Kidney (tissue), 14 donors: ENCODE results near the gene KAT7. TPM values are rescaled to one million over a fixed set of nuclear protein-coding genes. Genes with fewer than 3 reads are reported as not detected.

Experiments used
- DNase-seq, 5 donors: peaks; one replicate each; pipeline ENCODE4 v3.0.0-alpha.2; 2013 to 2020
- FAIRE-seq: peaks from 2 replicates; lab custom pipeline; 2012; peaks lifted over from hg19 to GRCh38; lab: Jason Lieb, UNC
- H3K27ac ChIP-seq, 2 donors: one replicate each; pipeline ENCODE4 v1.7.0; 2013; ENCODE audit warnings: low read depth in 2 of 2, low read length in 2 of 2, inconsistent platforms in 1 of 2
- H3K27me3 ChIP-seq: one replicate; pipeline ENCODE4 v1.7.1; 2013; ENCODE audit warnings: low read length, inconsistent platforms; ENCODE audit not compliant: control insufficient read depth, insufficient read depth
- H3K36me3 ChIP-seq, 3 donors: one replicate each; pipeline versions ENCODE4 v1.7.0 to v1.7.1; 2013; ENCODE audit warnings: low read length in 3 of 3, control low read depth in 1 of 3, inconsistent platforms in 1 of 3; ENCODE audit not compliant: insufficient read depth in 3 of 3, control insufficient read depth in 2 of 3
- H3K4me1 ChIP-seq, 3 donors: one replicate each; pipeline versions ENCODE4 v1.7.0 to v1.7.1; 2013; ENCODE audit warnings: low read length in 3 of 3, inconsistent platforms in 1 of 3, low read depth in 1 of 3; ENCODE audit not compliant: control insufficient read depth in 2 of 3, insufficient read depth in 2 of 3
- H3K4me3 ChIP-seq, 3 donors: one replicate each; pipeline versions ENCODE4 v1.7.0 to v1.8.1; 2013; ENCODE audit warnings: low read length in 3 of 3, control low read depth in 1 of 3, inconsistent platforms in 1 of 3
- H3K9ac ChIP-seq, 3 donors: one replicate each; pipeline versions ENCODE4 v1.7.0 to v1.7.1; 2013; ENCODE audit warnings: low read length in 3 of 3, control low read depth in 1 of 3, inconsistent platforms in 1 of 3
- H3K9me3 ChIP-seq, 3 donors: one replicate each; pipeline versions ENCODE4 v1.7.0 to v1.7.1; 2013; ENCODE audit warnings: low read length in 3 of 3, control low read depth in 1 of 3, inconsistent platforms in 1 of 3; ENCODE audit not compliant: control insufficient read depth in 2 of 3, insufficient read depth in 1 of 3
- intact Hi-C: fragments of 100-400 bp; cut with DNase I; formaldehyde crosslinking; loops from one replicate; pipeline ENCODE4 v1.11.1; 2022
- polyA plus RNA-seq: library from polyadenylated mRNA; stranded (reverse); fragments of 350-450 nt; fragmentation: Illumina TruSeq; extraction: RNeasy Lipid Tissue Mini Kit (QIAGEN cat#74804); gene quantifications from one replicate; pipeline ENCODE4 v1.2.3, GENCODE V29; 2014; ENCODE audit warnings: low read depth, low replicate concordance; ENCODE audit not compliant: insufficient read depth
- total RNA-seq: library from RNA; stranded (reverse); fragmentation: NEBNext Ultra II Directional; extraction: Animal tissue kit (Norgen Biotek cat#: 25700); gene quantifications from one replicate; pipeline ENCODE4 v1.2.1, GENCODE V29; 2021
- TF ChIP-seq, protein P1 (sequence below): IDR thresholded peaks from 3 replicates; pipeline ENCODE4 v1.5.1; 2012; ENCODE audit warnings: mild to moderate bottlenecking, moderate library complexity, borderline replicate concordance; ENCODE audit not compliant: insufficient read depth; ENCODE audit errors: extremely low read depth
- donor health status: control.
- donor health status: control.
- donor health status: control.
- donor health status: control.
- donor health status: control.
- donor health status: DM: yes; HTN: yes; CAD: no.
- donor health status: Normal renal cell carcinoma (clear cell type).

Gene KAT7
- total and polyA plus RNA-seq, 2 donors from 2014 or later = 18.4 to 76.9 TPM

DNA sequence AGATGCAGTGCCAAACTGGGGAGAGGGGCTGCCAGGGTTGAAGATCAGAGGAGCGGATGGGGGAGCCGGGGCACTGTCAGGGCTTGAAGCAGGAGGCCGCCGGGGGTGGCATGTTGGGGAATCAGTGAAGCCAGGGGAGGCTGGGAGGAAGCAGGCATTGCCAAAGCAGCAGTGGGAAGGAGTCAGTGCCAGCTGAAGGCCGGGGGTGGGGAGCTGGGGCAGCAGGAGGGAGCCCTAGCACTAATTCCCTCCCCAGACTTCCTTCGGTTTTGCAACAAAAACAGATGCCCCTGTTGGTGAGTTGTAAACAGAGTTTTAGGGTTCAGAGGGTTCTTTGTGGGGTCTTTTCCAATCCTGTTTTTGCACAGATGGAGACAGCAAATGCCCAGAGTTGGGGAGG, 70.3 kb downstream of the KAT7 start:
- Histone ChIP-seq H3K4me1 (no peaks in the 10 kb centered on the region), H3K9me3 (no peaks in the 10 kb centered on the region), H3K36me3 (no peaks in the 10 kb centered on the region), H3K27me3 (no peaks in the 10 kb centered on the region), H3K4me3 (no peak overlapping the region), H3K27ac (no peak overlapping the region), H3K9ac (no peak overlapping the region)
- no peak for FAIRE-seq
- intact Hi-C loops = no loop called here
- DNase-seq = no peak
- TF ChIP-seq, protein P1, sequence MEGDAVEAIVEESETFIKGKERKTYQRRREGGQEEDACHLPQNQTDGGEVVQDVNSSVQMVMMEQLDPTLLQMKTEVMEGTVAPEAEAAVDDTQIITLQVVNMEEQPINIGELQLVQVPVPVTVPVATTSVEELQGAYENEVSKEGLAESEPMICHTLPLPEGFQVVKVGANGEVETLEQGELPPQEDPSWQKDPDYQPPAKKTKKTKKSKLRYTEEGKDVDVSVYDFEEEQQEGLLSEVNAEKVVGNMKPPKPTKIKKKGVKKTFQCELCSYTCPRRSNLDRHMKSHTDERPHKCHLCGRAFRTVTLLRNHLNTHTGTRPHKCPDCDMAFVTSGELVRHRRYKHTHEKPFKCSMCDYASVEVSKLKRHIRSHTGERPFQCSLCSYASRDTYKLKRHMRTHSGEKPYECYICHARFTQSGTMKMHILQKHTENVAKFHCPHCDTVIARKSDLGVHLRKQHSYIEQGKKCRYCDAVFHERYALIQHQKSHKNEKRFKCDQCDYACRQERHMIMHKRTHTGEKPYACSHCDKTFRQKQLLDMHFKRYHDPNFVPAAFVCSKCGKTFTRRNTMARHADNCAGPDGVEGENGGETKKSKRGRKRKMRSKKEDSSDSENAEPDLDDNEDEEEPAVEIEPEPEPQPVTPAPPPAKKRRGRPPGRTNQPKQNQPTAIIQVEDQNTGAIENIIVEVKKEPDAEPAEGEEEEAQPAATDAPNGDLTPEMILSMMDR = no peak

DNA sequence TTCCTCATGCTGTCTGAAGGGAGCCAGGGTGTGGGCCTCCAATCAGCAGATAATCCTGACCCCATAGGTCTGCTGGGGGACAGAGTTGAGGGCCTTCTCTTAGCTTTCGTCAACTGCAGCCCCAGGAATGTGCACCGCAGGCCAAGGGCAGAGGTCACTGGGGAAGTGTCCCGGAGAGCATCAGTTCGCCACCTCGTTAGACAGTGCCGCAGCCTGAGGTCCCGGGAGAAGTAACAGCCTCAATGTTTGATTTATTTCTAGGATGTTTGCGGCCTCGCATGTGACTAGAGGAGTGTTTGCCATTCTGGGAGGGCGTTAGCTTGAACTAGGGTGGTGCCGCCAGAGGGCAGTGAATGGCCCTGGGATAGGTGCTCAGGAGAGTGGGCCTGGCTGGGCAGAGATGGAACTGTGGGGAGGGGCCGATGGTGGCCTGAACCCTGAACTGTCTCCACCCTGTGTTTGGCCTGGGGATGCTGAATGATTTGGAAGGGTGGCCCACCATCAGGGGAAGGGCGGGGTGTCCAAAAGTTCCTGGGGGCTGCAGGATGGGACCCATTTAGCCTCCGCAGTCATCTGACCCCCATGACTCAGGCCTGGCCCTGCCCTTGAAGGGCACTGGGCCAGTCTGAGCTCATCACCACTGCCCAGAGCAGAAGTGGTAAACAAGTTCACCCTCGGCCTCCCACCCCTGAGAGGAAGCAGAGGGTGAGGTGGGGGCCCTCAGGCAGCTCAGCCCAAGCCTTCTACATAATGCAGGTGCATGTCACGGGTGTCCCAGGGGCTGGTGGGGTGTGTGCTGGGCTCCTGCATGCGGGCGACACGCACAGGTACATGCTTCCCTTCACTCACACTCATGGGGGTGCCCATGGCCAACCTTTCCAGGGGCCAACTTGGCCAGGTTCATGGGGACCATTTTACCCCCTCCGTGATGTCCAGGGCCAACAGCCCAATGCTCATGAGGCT, 71.8 kb downstream of the KAT7 start:
- FAIRE-seq = no peak
- H3K9ac ChIP-seq = no peak overlapping the region
- no peak overlapping the region for H3K27ac ChIP-seq
- TF ChIP-seq, protein P1 = no peak
- H3K36me3 ChIP-seq = no peaks in the 10 kb centered on the region
- DNase-seq = no peak
- no peaks in the 10 kb centered on the region for H3K27me3 ChIP-seq
- H3K4me1 ChIP-seq = no peaks in the 10 kb centered on the region
- H3K9me3 ChIP-seq = no peaks in the 10 kb centered on the region
- H3K4me3 ChIP-seq = no peak overlapping the region
- intact Hi-C loops = loop anchor here (5.0 kb wide), 1 partner anchor 137 kb away; the partner anchor contains the start of gene DLX3

DNA sequence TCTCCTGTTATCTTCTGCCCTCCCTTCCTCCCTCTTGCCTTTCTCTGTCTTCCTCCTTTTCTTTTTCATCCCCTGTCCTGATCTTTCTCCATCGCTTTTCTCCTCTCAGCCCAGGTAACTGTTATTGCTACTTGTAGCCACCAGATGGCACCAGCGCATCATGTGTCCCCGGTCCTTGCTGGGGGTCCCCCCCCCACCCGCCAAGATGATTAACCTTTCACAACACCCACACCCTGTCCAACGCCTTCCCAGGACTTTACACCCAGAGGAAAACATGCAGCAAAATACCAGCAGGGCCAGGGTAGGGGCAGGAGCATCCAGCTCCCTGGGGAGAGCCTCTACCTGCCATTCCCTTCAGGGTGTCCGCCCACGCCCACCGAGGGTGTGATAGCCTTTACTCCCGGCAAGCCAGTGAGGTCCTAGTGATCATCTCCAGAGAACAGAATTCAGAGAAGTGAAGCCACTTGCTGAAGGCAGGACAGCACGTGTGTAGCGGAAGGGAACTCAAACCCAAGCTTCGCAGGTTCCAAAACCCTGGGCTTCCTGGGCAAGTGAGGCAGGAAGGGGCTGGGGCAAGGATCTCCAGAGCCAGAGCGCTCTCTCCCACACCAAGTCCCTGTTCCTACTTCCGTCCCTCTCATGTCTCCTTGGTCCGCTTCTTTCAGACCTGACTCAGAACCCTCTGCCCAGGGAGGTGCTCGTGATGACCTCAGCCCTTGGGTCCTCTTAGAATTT, 72.8 kb downstream of the KAT7 start:
- Histone ChIP-seq H3K4me1 (peaks cover 0 to 5% (median 0%) of the 10 kb centered on the region in 3 donors), H3K9ac (no peak overlapping the region), H3K27ac (no peak overlapping the region), H3K36me3 (no peaks in the 10 kb centered on the region), H3K27me3 (no peaks in the 10 kb centered on the region), H3K9me3 (no peaks in the 10 kb centered on the region), H3K4me3 (no peak overlapping the region)
- TF ChIP-seq, protein P1 = peak; percentile 86
- FAIRE-seq (no peak), DNase-seq (peak in 4 of 5 donors; percentile 61 to 77 (median 70))
- intact Hi-C loops = loop anchor here (5.0 kb wide), 1 partner anchor 136 kb away; the partner anchor contains the start of gene DLX3
